Femur (tissue), 1 donor: ENCODE data around the gene LRFN5.
"Not testable (repeated sequence)": the region's sequence is repeated elsewhere in the genome, so short reads cannot be mapped to it uniquely, and the experiment has no call there.

ENCODE experiments used
- DNase-seq: peaks from one replicate; pipeline ENCODE4 v3.0.0-alpha.2; 2017

LRFN5 gene

DNA sequence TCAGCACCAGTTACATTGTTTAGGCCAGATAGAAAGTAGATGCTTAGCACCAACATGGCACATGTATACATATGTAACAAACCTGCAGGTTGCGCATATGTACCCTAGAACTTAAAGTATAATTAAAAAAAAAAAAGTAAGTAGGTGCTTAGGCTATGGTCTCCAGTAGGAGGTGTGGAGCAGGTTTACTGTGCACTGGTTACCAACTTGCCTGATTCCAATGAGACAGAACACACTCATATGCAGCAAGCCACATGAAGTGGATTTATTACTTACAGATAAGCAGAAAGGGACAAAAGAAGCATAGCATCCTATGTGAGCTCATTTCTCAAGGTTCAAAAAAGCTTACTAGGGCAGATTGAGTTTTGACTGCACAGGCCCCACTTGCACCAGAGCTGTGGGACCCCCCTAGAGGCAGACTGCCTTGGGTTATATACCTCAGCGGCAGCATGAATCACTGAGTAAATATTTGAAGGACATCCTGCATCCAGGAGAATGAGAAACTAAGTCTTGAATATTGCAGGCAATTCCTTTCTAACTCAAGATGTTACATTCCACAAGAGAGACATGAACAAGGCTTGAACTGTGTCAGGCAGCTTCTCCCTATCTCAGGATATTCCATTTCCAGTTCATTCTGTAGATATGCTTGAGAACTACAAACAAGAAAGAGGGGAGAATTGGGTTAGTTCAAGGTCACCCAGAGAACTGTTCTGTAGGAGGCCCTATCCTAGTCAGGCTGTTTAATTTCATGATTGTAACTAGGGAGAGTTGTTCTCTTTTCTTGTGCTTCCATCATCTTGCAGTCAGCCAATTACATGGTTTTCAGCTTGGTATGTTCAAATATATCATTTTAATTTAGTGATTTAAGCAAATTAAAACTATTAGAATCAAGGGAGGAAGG, 30.1 kb downstream of the LRFN5 start:
- DNase-seq, result no peak

DNA sequence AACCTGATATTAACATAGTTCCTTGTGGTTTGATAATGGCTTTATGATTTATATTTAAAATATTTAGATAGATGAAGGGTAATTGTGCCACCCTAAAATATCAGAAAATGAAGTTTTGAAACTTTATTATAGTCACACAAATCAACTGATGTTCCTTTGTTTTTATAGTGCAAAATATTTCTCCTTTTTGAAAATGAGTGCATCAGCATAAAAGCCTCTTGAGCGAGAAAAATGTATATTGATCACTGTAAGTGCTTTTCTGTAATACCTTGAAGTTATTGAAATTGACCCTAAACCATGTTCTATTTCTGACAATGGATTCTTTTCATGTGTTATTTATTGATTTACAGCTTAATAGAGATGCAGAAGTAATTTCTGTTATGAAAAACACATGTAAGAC, 35.0 kb downstream of the LRFN5 start:
- no peak for DNase-seq

DNA sequence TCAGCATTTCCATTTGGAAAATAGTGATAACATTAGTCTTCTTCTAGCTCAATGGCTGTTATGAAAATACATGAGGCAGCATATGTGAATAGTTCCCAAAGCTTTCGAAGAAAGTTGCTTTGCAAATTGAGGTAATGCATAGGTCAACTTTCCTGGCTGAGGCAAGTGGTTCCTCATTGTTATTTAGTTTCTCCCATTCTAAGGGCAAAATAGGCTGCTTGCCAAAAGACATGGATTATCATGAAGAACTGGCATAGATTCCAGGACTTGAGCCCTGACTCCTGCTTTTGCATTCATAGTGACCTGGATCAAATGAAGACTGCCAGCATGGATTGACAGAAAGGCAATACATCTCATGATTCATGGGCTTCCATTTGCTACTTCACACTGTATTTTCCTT, 35.7 kb downstream of the LRFN5 start:
- no peak for DNase-seq

- no peak for DNase-seq
Observed at GRCh38 chr14:41642789-41643188, 36.1 kb downstream of the LRFN5 start.

DNA sequence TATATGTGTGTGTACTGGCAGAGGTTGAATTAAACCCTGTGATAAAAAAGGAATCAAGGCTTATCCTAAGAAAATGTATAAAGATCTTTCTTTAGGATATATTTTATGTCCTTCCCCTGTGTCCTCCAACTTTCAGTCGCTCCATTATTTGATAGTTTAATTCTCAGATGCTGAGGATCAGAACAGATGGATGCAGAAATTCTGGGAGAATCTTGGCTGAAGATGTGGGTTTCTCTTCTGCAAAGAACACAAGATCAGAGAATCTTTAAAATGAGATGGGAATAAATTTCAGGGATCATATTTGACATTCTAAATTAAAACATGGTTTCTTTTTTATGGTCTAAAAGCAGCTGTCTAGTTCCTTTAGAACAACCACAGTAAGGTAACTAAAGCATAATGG, 37.9 kb downstream of the LRFN5 start:
- no peak for DNase-seq

GRCh38 chr14:41650802-41651201, 44.1 kb downstream of the LRFN5 start:
- no peak for DNase-seq

DNA sequence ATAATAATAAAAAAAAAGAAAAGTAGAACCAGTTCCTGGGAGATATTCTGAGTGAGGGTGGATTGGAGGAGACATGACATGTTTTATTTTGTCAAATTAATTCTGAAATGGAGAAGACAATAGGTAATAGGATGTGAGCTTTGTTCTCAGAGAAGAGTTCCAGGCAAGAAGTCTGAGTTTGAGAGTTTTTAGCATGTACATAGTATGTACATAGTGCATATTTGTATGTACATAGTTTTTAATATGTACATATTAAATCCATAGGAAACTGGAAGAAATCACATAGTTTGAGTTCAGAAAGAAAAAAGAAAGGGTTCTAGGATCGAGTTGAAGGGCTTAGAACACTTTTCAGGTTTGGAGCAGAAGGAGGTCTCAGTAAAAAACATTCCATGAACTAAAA, 47.5 kb downstream of the LRFN5 start:
- DNase-seq, result no peak

DNA sequence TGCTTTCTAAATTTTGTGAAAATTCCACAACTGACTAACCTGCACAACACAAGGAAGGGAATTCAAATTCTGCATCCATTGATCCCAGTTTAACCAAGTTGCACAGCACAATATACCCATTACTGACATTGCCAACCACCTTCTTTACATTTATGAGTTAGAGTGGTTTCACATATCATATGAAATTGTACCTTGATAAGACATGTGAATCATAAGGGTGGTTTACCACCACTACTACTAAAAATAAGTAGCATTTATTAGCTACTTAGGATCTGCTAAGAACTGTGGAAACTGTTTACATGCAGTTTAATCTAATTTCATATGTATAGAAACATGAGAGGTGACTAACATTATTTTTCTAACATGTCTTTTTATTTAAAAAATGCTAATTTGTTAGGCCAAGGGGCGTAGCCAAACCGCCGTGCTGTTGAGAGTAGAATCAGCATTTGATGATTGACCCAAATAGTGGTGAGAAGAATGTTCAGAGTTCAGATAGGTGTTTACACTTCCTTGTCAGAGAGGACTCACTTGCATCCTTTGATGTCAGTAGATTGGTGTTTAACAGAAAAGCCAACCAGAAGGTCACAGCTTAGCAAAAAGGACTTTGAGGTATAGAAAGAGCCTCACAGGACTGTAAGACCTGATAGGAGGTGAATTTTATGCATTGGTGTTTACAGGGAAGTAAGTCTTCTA, 56.2 kb downstream of the LRFN5 start:
- DNase-seq, result no peak

DNA sequence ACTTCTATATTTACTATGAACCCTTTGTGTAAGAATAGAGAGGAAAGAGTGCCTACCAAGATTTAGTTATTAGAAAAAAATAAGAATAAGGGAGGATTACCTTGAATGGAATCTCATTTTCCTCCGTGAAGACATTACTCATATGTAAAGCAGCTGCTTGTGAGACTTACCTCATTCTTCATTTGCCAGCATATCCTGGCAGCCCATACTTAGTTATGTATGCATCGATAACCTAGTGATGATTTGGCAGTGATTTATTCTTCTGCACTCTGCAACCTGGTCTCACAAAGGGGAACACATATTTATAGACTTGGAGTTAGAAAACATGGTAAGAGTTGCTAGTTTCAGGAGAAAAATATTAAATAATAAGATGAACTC, 56.8 kb downstream of the LRFN5 start:
- no peak for DNase-seq

- DNase-seq, result no peak
Observed at GRCh38 chr14:41666301-41666700, 59.6 kb downstream of the LRFN5 start.

GRCh38 chr14:41668356-41668755, 61.7 kb downstream of the LRFN5 start:
- no peak for DNase-seq

DNA sequence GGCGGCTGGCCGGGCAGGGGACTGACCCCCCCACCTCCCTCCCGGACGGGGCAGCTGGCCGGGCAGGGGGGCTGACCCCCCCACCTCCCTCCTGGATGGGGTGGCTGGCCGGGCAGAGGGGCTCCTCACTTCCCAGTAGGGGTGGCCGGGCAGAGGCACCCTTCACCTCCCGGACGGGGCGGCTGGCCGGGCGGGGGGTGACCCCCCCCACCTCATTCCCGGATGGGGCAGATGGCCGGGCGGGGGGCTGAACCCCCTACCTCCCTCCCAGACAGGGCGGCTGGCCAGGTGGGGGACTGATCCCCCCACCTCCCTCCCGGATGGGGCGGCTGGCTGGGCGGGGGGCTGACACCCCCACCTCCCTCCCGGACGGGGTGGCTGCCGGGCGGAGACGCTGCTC, 66.9 kb downstream of the LRFN5 start:
- DNase-seq, result not testable (repeated sequence)

- DNase-seq, result not testable (repeated sequence)
Observed at GRCh38 chr14:41674511-41674971, 67.9 kb downstream of the LRFN5 start.

GRCh38 chr14:41699486-41699885, 92.8 kb downstream of the LRFN5 start:
- DNase-seq, result no peak

DNA sequence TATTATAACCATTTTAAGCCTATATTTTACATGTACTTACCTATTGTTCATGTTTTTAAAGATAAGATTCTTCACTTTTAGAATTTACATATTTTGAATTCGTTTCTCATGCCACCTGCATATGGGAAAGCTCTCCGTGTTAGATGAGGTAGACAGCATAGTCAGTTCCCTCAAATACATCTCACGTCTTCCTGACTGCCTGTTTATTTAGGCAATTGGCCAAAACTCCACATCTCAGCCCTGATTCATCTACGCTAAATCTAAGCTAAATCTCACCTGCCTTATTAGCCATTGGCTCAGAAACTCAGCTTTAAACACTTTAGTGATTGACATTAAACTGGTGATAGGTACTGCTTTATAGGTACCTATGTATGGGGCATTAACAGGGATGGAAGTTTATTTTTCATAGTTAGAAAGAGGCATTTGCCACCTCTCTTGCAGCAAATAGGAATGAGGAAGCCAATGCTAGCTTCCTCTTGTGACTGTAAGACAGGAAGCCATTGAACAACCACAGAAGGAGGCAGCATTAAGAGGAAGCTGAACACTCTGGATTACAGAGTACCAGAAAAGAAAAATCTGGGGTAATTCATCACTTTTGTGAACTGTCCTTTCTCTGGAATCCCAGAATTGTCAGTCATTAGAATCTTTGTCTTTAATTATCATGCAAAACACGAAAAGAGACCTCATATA, 111.9 kb downstream of the LRFN5 start:
- no peak for DNase-seq

DNA sequence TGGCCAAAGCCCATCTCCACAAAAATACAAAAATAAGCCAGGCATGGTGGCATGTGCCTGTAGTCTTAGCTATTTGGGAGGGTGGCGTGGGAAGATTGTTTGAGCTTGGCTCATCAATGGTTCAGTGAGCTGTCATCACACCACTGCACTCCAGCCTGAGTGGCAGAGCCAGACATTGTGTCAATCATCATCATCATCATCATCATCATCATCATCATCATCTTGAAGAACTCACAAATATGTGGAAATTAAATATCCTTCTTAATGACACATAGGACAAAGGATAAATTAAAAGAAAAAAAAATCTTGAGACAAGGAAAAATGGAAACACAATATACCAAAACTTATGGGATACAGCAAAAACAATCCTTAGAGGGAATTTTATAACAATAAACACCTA, 132.5 kb downstream of the LRFN5 start:
- DNase-seq, result no peak

DNA sequence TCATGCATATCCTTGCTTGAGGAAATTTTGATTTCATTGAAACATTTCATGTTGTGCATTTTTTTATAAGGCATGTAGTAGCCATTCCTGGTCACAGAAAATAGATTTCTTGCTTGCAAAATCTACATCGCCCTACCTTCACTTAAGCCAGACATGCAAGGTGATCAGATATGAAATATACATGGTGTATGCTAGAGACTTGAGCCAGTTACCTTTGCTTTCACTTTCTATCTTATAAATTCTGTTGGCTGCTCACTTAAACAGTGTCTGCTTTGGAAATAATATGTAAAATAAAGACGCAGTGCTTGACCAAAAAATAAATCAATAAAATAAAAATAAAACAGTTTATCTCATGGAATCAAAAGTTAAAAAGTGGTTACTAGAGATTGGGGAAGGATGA, 136.5 kb downstream of the LRFN5 start:
- no peak for DNase-seq

GRCh38 chr14:41749429-41749828, 142.8 kb downstream of the LRFN5 start:
- DNase-seq, result no peak

- not testable (repeated sequence) for DNase-seq
Observed at GRCh38 chr14:41750575-41750974, 143.9 kb downstream of the LRFN5 start.

- DNase-seq, result no peak
Observed at GRCh38 chr14:41758011-41758665, 151.5 kb downstream of the LRFN5 start.

GRCh38 chr14:41761204-41761603, 154.5 kb downstream of the LRFN5 start:
- no peak for DNase-seq

- DNase-seq, result no peak
Observed at GRCh38 chr14:41766772-41767171, 160.1 kb downstream of the LRFN5 start.
